Hepatocyte (in vitro differentiated cells): ENCODE results near the gene HRH2. TPM values are rescaled to one million over a fixed set of nuclear protein-coding genes. Genes with fewer than 3 reads are reported as not detected.

Experiments
- DNase-seq: peaks from one replicate; pipeline ENCODE4 v3.0.0-alpha.2; 2016; ENCODE audit warnings: low spot score
- H2AFZ ChIP-seq: fragments of 200-600 bp; sonication (generic); 2 replicates; pipeline ENCODE4 v1.6.0; 2016; ENCODE audit warnings: antibody characterized with exemption, mild to moderate bottlenecking
- H3K27ac ChIP-seq: fragments of 200-600 bp; sonication (generic); 2 replicates; pipeline ENCODE4 v1.5.1; 2016; ENCODE audit warnings: mild to moderate bottlenecking
- H3K27me3 ChIP-seq: fragments of 200-600 bp; sonication (generic); 2 replicates; pipeline ENCODE4 v1.6.1; 2016
- H3K36me3 ChIP-seq: fragments of 200-600 bp; sonication (generic); replicated peaks from 2 replicates; pipeline ENCODE4 v1.5.1; 2016; ENCODE audit warnings: low read depth; ENCODE audit not compliant: insufficient read depth
- H3K4me1 ChIP-seq: fragments of 200-600 bp; sonication (generic); 2 replicates; pipeline ENCODE4 v1.5.1; 2016; ENCODE audit warnings: mild to moderate bottlenecking, moderate library complexity; ENCODE audit not compliant: insufficient read depth
- H3K4me2 ChIP-seq: fragments of 200-600 bp; sonication (generic); 2 replicates; pipeline ENCODE4 v1.6.0; 2016
- H3K4me3 ChIP-seq: fragments of 200-600 bp; sonication (generic); 2 replicates; pipeline ENCODE4 v1.5.1; 2016; ENCODE audit warnings: mild to moderate bottlenecking
- H3K79me2 ChIP-seq: fragments of 200-600 bp; sonication (generic); 2 replicates; pipeline ENCODE4 v1.6.0; 2017; ENCODE audit warnings: mild to moderate bottlenecking
- H3K9me2 ChIP-seq: fragments of 200-600 bp; sonication (generic); replicated peaks from 2 replicates; pipeline ENCODE4 v1.6.0; 2017; ENCODE audit warnings: mild to moderate bottlenecking; ENCODE audit not compliant: insufficient read depth
- H3K9me3 ChIP-seq: fragments of 200-600 bp; sonication (generic); 2 replicates; pipeline ENCODE4 v1.5.1; 2016; ENCODE audit warnings: low read depth, mild to moderate bottlenecking
- H4K20me1 ChIP-seq: fragments of 200-600 bp; sonication (generic); 2 replicates; pipeline ENCODE4 v1.6.0; 2016; ENCODE audit warnings: mild to moderate bottlenecking; ENCODE audit not compliant: insufficient read depth, poor library complexity, severe bottlenecking
- CTCF ChIP-seq: fragments of 200-600 bp; sonication (generic); IDR thresholded peaks from 2 replicates; pipeline ENCODE4 v1.5.1; 2016; ENCODE audit warnings: antibody characterized with exemption, mild to moderate bottlenecking; ENCODE audit not compliant: poor library complexity
- EZH2 ChIP-seq: fragments of 200-600 bp; sonication (generic); IDR thresholded peaks from 2 replicates; pipeline ENCODE4 v1.6.1; 2016; ENCODE audit warnings: antibody characterized with exemption, mild to moderate bottlenecking, borderline replicate concordance
- EZH2phosphoT487 ChIP-seq: fragments of 200-600 bp; sonication (generic); IDR thresholded peaks from one replicate; pipeline ENCODE4 v1.6.1; 2018; ENCODE audit warnings: antibody characterized with exemption, mild to moderate bottlenecking, low read depth, moderate library complexity; ENCODE audit not compliant: unreplicated experiment, severe bottlenecking
- WGBS: methylation state at CpG from one replicate; pipeline ENCODE4 v1.1.6; 2016; ENCODE audit warnings: low lambda C conversion rate; ENCODE audit errors: missing lambda C conversion rate; 5-methylcytosine and 5-hydroxymethylcytosine counted together
- polyA plus RNA-seq: library from polyadenylated mRNA; unstranded; fragments of >200 nt; fragmentation: Nextera tagmentation; extraction: Ambion mirVana; gene quantifications from 2 replicates; pipeline ENCODE4 v1.2.1, GENCODE V29; 2016
- total RNA-seq: library from RNA; depleted of rRNA; stranded (reverse); fragments of >200 nt; gene quantifications from 2 replicates; pipeline ENCODE4 v1.2.3, GENCODE V29; 2014

The HRH2 gene
- total and polyA plus RNA-seq, 2 experiments from 2014 or later: 2.2 to 2.5 TPM

- no peak for TF ChIP-seq EZH2
- TF ChIP-seq CTCF: no peak
- no peak for TF ChIP-seq EZH2phosphoT487
- H3K4me1 ChIP-seq: no peaks in the 10 kb centered on the region
- no peak overlapping the region for H3K4me3 ChIP-seq
- no peaks in the 10 kb centered on the region for H3K9me2 ChIP-seq
- H4K20me1 ChIP-seq: no peaks in the 10 kb centered on the region
- peaks cover 20% of the 10 kb centered on the region for H3K27me3 ChIP-seq
- no peaks in the 10 kb centered on the region for H3K9me3 ChIP-seq
- WGBS: 67% methylated on average over 16 of the region's 16 CpGs
- no peak overlapping the region for H3K27ac ChIP-seq
- no peak for DNase-seq
- peaks cover 3% of the 10 kb centered on the region for H3K79me2 ChIP-seq
- no peak overlapping the region for H2AFZ ChIP-seq
- H3K4me2 ChIP-seq: no peak overlapping the region
- H3K36me3 ChIP-seq: no peaks in the 10 kb centered on the region
Measured at GRCh38 chr5:175663186-175664184, 5.6 kb downstream of the HRH2 start.

GRCh38 chr5:175664723-175665122, 6.9 kb downstream of the HRH2 start:
- DNase-seq: no peak
- H2AFZ ChIP-seq: no peak overlapping the region
- peaks cover 7% of the 10 kb centered on the region for H3K27me3 ChIP-seq
- TF ChIP-seq CTCF (no peak), EZH2 (no peak), EZH2phosphoT487 (no peak)
- H4K20me1 ChIP-seq: no peaks in the 10 kb centered on the region
- H3K4me3 ChIP-seq: no peak overlapping the region
- no peak overlapping the region for H3K4me2 ChIP-seq
- H3K27ac ChIP-seq: no peak overlapping the region
- peaks cover 3% of the 10 kb centered on the region for H3K79me2 ChIP-seq
- no peaks in the 10 kb centered on the region for H3K9me3 ChIP-seq
- H3K9me2 ChIP-seq: no peaks in the 10 kb centered on the region
- H3K36me3 ChIP-seq: no peaks in the 10 kb centered on the region
- WGBS: 85% methylated on average over 11 of the region's 11 CpGs
- H3K4me1 ChIP-seq: no peaks in the 10 kb centered on the region

GRCh38 chr5:175666216-175666615, 8.3 kb downstream of the HRH2 start:
- Histone ChIP-seq H2AFZ (no peak overlapping the region), H3K27me3 (no peaks in the 10 kb centered on the region), H4K20me1 (no peaks in the 10 kb centered on the region), H3K4me2 (no peak overlapping the region), H3K4me3 (no peak overlapping the region), H3K36me3 (no peaks in the 10 kb centered on the region), H3K79me2 (peaks cover 3% of the 10 kb centered on the region), H3K9me3 (no peaks in the 10 kb centered on the region), H3K9me2 (no peaks in the 10 kb centered on the region), H3K27ac (no peak overlapping the region), H3K4me1 (peaks cover 7% of the 10 kb centered on the region)
- TF ChIP-seq CTCF (no peak), EZH2 (no peak), EZH2phosphoT487 (no peak)
- no peak for DNase-seq
- 84% methylated on average over 6 of the region's 6 CpGs for WGBS
